ENCODE results near the gene ISCU.

ISCU gene

DNA sequence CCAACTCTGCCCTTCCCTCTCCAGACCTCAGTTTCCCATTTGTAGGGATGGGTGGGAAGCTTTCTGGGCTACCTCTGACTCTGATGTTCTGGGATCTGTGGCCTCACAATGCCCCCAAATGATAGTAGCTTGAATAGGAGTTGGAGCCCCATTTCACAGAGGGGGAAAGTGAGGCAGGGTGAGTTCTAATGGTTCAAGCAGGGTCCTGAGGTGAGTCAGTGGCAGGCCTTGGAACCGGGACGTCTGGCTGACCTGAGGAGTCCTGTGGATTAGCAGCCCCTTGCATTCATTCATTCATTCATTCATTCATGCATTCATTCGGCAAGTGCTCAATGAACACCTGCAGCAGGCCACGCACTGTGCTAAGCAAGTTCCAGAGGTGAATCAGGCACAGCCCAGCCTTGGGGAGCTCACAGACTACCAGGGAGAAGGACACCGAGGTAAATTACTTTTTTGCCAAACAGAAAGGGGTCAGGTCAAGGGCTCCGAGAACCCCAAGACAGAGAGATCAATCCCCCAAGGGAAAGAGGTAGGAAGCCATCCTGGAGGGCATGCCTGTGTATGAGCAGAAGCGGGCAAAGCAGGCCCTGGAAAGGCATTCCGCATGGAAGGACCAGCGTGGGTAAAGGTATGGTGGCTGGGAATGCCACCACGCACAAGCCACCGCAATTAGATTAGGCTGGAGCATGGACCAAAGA is 36.3 kb downstream of the ISCU start:
- no peaks in the 10 kb centered on the region for H3K4me1 ChIP-seq (ENCODE audit: control insufficient read depth, low read length)
- no peak overlapping the region for H3K4me2 ChIP-seq (ENCODE audit: low read length)
- no peak overlapping the region for H3K4me3 ChIP-seq (ENCODE audit: low read length)
- H3K9me3 ChIP-seq (ENCODE audit: control insufficient read depth, insufficient read depth, low read length): no peaks in the 10 kb centered on the region
- no peaks in the 10 kb centered on the region for H3K79me2 ChIP-seq (ENCODE audit: control insufficient read depth, low read length)
- TF ChIP-seq EZH2phosphoT487 (IDR thresholded peaks at IDR 0.05; ENCODE audit: borderline replicate concordance, low read length): no peak
- TF ChIP-seq, protein P1, sequence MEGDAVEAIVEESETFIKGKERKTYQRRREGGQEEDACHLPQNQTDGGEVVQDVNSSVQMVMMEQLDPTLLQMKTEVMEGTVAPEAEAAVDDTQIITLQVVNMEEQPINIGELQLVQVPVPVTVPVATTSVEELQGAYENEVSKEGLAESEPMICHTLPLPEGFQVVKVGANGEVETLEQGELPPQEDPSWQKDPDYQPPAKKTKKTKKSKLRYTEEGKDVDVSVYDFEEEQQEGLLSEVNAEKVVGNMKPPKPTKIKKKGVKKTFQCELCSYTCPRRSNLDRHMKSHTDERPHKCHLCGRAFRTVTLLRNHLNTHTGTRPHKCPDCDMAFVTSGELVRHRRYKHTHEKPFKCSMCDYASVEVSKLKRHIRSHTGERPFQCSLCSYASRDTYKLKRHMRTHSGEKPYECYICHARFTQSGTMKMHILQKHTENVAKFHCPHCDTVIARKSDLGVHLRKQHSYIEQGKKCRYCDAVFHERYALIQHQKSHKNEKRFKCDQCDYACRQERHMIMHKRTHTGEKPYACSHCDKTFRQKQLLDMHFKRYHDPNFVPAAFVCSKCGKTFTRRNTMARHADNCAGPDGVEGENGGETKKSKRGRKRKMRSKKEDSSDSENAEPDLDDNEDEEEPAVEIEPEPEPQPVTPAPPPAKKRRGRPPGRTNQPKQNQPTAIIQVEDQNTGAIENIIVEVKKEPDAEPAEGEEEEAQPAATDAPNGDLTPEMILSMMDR (IDR thresholded peaks at IDR 0.05; ENCODE audit: low read depth, low read length, poor library complexity, severe bottlenecking): no peak
- no peaks in the 10 kb centered on the region for H3K27me3 ChIP-seq (ENCODE audit: control insufficient read depth, low read length)
- H4K20me1 ChIP-seq (ENCODE audit: control insufficient read depth, insufficient read depth, low read depth, low read length): no peaks in the 10 kb centered on the region
- H3F3A ChIP-seq (ENCODE audit: control insufficient read depth, insufficient read depth): no peaks in the 10 kb centered on the region
- no peaks in the 10 kb centered on the region for H3K36me3 ChIP-seq (ENCODE audit: control insufficient read depth, low read length)
- no peak overlapping the region for H3K27ac ChIP-seq (ENCODE audit: low read depth, low read length)
- no peaks in the 10 kb centered on the region for H3K9me2 ChIP-seq (replicated peaks; ENCODE audit: control insufficient read depth, low read length)

DNA sequence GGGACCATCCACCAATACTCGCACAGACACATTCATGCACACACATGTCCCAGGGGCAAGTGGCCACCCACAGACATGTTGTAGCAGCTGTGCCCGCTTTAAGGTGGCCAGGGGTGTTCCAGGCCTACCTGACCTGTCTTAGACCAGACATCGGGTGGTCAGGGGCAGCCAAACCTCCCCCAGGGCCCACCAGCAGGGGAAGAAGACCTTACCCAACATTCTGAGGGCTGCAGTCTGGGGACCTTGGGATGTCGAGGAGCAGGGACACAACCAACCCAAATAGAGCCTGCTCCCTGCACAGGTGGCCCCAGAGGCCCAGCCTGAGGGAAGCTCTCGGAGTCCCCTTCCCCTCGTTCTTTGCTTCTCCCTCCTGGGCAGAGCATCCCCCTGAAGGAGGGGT is 37.1 kb downstream of the ISCU start:
- Histone ChIP-seq H3K4me3 (ENCODE audit: low read length) (no peak overlapping the region), H3F3A (ENCODE audit: control insufficient read depth, insufficient read depth) (no peaks in the 10 kb centered on the region), H3K36me3 (ENCODE audit: control insufficient read depth, low read length) (no peaks in the 10 kb centered on the region), H3K27me3 (ENCODE audit: control insufficient read depth, low read length) (no peaks in the 10 kb centered on the region), H3K9me2 (replicated peaks; ENCODE audit: control insufficient read depth, low read length) (no peaks in the 10 kb centered on the region), H4K20me1 (ENCODE audit: control insufficient read depth, insufficient read depth, low read depth, low read length) (no peaks in the 10 kb centered on the region), H3K9me3 (ENCODE audit: control insufficient read depth, insufficient read depth, low read length) (no peaks in the 10 kb centered on the region), H3K79me2 (ENCODE audit: control insufficient read depth, low read length) (no peaks in the 10 kb centered on the region), H3K4me2 (ENCODE audit: low read length) (no peak overlapping the region), H3K4me1 (ENCODE audit: control insufficient read depth, low read length) (no peaks in the 10 kb centered on the region), H3K27ac (ENCODE audit: low read depth, low read length) (no peak overlapping the region)
- no peak for TF ChIP-seq EZH2phosphoT487 (IDR thresholded peaks at IDR 0.05; ENCODE audit: borderline replicate concordance, low read length)
- TF ChIP-seq, protein P1 (IDR thresholded peaks at IDR 0.05; ENCODE audit: low read depth, low read length, poor library complexity, severe bottlenecking): no peak

DNA sequence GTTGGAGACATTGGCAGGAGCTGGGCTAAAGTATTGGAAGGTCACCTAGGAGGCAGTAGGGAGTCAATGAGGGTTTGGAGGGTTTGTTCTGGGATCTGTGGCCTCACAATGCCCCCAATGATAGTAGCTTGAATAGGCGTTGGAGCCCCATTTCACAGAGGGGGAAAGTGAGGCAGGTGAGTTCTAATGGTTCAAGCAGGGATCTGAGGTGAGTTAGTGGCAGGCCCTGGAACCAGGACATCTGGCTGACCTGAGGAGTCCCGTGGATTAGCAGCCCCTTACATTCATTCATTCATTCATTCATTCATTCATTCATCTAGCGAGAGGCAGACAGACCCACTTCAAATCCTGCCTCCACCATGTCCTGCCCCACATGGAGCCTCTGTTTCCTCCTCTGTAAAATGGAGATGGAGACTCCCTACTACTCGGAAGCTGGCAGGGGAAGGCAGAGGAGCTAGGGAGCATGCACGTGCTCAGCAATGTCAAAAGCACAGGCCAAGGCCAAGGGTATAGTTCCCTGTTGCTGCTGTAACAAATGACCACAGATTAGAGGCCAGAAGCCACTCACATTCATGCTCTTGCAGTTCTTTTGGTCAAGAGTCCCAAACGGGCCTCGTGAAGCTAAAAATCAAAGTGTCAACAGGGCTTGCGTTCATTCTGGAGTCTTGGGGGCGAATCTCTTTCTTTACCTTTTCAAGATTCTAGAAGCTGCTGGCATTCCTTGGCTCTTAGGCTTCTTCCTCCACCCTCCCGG is 37.7 kb downstream of the ISCU start:
- Histone ChIP-seq H3K36me3 (ENCODE audit: control insufficient read depth, low read length) (no peaks in the 10 kb centered on the region), H3K4me1 (ENCODE audit: control insufficient read depth, low read length) (no peaks in the 10 kb centered on the region), H3K4me2 (ENCODE audit: low read length) (no peak overlapping the region), H3K27me3 (ENCODE audit: control insufficient read depth, low read length) (no peaks in the 10 kb centered on the region), H3K9me3 (ENCODE audit: control insufficient read depth, insufficient read depth, low read length) (no peaks in the 10 kb centered on the region), H4K20me1 (ENCODE audit: control insufficient read depth, insufficient read depth, low read depth, low read length) (no peaks in the 10 kb centered on the region), H3F3A (ENCODE audit: control insufficient read depth, insufficient read depth) (no peaks in the 10 kb centered on the region), H3K4me3 (ENCODE audit: low read length) (no peak overlapping the region), H3K9me2 (replicated peaks; ENCODE audit: control insufficient read depth, low read length) (no peaks in the 10 kb centered on the region), H3K79me2 (ENCODE audit: control insufficient read depth, low read length) (no peaks in the 10 kb centered on the region), H3K27ac (ENCODE audit: low read depth, low read length) (no peak overlapping the region)
- TF ChIP-seq, protein P1 (IDR thresholded peaks at IDR 0.05; ENCODE audit: low read depth, low read length, poor library complexity, severe bottlenecking): no peak
- TF ChIP-seq EZH2phosphoT487 (IDR thresholded peaks at IDR 0.05; ENCODE audit: borderline replicate concordance, low read length): no peak
